Body of pancreas (tissue), 4 donors: ENCODE data around the gene SFXN5. TPM values are rescaled to one million over a fixed set of nuclear protein-coding genes. Genes with fewer than 3 reads are reported as not detected.

ENCODE experiments used
- ATAC-seq: fragments of 150-250 bp; one replicate; pipeline ENCODE4 v1.9.1; 2016
- DNase-seq, 4 donors: peaks; one replicate each; pipeline ENCODE4 v3.0.0-alpha.2; 2019
- H3K27ac ChIP-seq, 4 donors: fragments of 200-600 bp; sonication (generic); 1 replicate in 3 of 4; 2 replicates in 1 of 4; pipeline versions ENCODE4 v1.5.1 to v1.6.1; 2016 to 2019; ENCODE audit warnings: mild to moderate bottlenecking in 1 of 4, mixed read lengths in 1 of 4, moderate library complexity in 1 of 4
- H3K27me3 ChIP-seq, 2 donors: fragments of 200-600 bp; sonication (generic); one replicate each; pipeline ENCODE4 v1.6.0; 2016; ENCODE audit warnings: mild to moderate bottlenecking in 1 of 2
- H3K36me3 ChIP-seq, 2 donors: fragments of 200-600 bp; sonication (generic); replicated peaks in 1 of 2; 2 replicates each; pipeline ENCODE4 v1.5.1; 2016; ENCODE audit warnings: low read depth in 2 of 2; ENCODE audit not compliant: insufficient read depth in 1 of 2
- H3K4me1 ChIP-seq: fragments of 200-600 bp; sonication (generic); one replicate; pipeline ENCODE4 v1.6.0; 2016
- H3K4me3 ChIP-seq, 2 donors: fragments of 200-600 bp; sonication (generic); 1 replicate in 1 of 2; 2 replicates in 1 of 2; pipeline ENCODE4 v1.5.1; 2016 to 2019
- H3K9me3 ChIP-seq, 3 donors: fragments of 200-600 bp; sonication (generic); 1 replicate in 2 of 3; 2 replicates in 1 of 3; pipeline ENCODE4 v1.5.1; 2016
- POLR2A ChIP-seq, 3 donors: fragments of 450-650 bp; IDR thresholded peaks; one replicate each; pipeline ENCODE4 v1.6.1; 2016; ENCODE audit warnings: antibody characterized with exemption in 3 of 3, mild to moderate bottlenecking in 2 of 3
- WGBS, 2 donors: methylation state at CpG; one replicate each; pipeline ENCODE4 v1.1.5; 2017; 5-methylcytosine and 5-hydroxymethylcytosine counted together
- intact Hi-C: fragments of 100-400 bp; cut with DNase I; formaldehyde crosslinking; loops from one replicate; pipeline ENCODE4 v1.15.1; 2023
- total RNA-seq, 2 donors: library from RNA; depleted of rRNA; stranded (reverse); fragments of >200 nt; gene quantifications; one replicate each; pipeline ENCODE4 v1.1.0, GENCODE V29; 2016
- TF ChIP-seq, protein P1 (sequence below), 7 experiments: fragments of 450-650 bp in 4 of 7; fragments of 200-600 bp in 3 of 7; sonication (generic) in 3 of 7; IDR thresholded peaks; one replicate each; pipeline ENCODE4 v1.5.1; 2016 to 2019; ENCODE audit warnings: antibody characterized with exemption in 7 of 7

The SFXN5 gene
- total RNA-seq, 2 donors from 2014 or later = 4.3 to 5.4 TPM

DNA sequence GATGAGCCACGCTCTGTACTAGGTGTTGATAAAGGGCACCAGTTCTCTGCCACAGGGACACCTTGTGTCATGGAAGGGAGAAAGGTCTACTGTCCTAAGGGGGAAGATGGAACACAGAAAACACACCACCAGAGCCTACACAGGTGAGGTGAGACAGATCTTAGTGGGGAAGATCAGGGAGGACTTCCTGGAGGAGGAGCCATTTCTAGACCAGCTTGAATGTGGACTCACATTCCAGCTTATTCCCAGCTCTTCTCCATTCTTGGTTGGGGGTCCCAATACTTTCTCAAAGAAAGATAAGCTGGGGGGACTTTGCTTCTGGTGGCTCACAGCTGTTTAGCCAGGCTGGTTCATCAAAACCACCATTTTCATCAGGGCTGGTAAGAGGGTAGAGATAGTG, 118.0 kb downstream of the SFXN5 start:
- Histone ChIP-seq H3K9me3 (no peaks in the 10 kb centered on the region), H3K36me3 (no peaks in the 10 kb centered on the region), H3K4me1 (no peaks in the 10 kb centered on the region), H3K27ac (no peak overlapping the region), H3K4me3 (no peak overlapping the region), H3K27me3 (no peaks in the 10 kb centered on the region)
- intact Hi-C loops = no loop called here
- no peak for ATAC-seq
- 88 to 90% methylated on average over 1 of the region's 1 CpG for WGBS, 2 donors
- no peak for DNase-seq
- TF ChIP-seq, protein P1, sequence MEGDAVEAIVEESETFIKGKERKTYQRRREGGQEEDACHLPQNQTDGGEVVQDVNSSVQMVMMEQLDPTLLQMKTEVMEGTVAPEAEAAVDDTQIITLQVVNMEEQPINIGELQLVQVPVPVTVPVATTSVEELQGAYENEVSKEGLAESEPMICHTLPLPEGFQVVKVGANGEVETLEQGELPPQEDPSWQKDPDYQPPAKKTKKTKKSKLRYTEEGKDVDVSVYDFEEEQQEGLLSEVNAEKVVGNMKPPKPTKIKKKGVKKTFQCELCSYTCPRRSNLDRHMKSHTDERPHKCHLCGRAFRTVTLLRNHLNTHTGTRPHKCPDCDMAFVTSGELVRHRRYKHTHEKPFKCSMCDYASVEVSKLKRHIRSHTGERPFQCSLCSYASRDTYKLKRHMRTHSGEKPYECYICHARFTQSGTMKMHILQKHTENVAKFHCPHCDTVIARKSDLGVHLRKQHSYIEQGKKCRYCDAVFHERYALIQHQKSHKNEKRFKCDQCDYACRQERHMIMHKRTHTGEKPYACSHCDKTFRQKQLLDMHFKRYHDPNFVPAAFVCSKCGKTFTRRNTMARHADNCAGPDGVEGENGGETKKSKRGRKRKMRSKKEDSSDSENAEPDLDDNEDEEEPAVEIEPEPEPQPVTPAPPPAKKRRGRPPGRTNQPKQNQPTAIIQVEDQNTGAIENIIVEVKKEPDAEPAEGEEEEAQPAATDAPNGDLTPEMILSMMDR (IDR thresholded peaks at IDR 0.05) = no peak
- TF ChIP-seq POLR2A (IDR thresholded peaks at IDR 0.05) = no peak

DNA sequence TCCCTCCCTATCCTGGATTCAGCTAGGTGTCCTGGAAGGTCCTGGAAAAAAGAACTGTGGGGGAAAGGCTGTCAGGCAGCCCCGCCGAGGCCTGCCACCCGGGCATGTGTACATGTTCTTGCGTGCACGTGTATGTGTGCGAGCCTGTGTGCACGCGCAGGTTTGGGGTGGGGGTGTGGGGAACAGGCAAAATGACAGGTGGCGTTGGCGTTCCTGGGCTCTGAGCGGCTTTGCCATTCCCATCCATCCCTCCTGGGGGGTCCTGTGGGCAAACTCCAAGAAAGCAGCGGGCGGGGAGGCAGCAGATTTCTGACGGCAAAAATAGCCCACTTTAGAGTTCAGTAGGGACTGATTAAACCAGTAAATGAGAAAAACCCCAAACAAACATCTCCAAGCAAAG, 118.6 kb downstream of the SFXN5 start:
- H3K36me3 ChIP-seq = no peaks in the 10 kb centered on the region
- no peaks in the 10 kb centered on the region for H3K4me1 ChIP-seq
- no peak overlapping the region for H3K27ac ChIP-seq
- TF ChIP-seq POLR2A (IDR thresholded peaks at IDR 0.05) = no peak
- TF ChIP-seq, protein P1 (IDR thresholded peaks at IDR 0.05) = no peak
- no peaks in the 10 kb centered on the region for H3K27me3 ChIP-seq
- H3K4me3 ChIP-seq = no peak overlapping the region
- WGBS, 2 donors = 89 to 91% methylated on average over 14 of the region's 14 CpGs
- no peak for DNase-seq
- ATAC-seq = no peak
- no peaks in the 10 kb centered on the region for H3K9me3 ChIP-seq
- intact Hi-C loops = no loop called here

DNA sequence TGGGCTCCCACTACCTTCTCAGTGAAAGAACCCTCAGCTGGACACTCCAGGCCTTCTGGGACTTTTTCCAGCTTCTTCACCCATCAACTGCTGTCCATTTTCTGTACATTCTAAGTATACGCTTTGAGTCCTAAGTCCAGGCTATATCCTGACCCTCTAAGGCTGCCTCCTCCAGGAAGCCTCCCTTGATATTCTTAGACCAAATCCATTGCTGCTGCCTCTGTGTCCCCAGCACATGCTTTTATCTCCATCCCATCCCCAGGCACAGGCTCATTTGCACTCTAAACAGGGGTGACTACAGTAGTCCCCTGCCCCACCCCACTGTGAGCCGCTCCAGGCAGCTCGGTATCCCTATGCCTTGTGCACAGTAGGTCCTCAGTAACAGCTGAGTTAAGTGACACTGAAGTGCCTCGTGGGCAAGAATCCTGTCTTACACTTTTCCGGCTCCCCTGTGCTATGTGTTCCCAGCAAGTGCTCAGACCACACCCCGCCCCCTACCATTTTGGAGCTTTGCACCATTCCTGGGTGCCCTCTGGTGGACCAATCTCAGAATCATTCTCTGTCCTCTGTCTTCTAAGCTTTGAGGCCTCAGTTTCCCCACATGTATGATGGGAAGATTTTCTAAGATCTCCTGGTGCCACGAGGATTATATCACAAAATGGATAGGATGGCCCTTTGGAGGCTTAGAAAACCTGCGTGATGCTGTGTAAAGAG, 119.2 kb downstream of the SFXN5 start:
- no peaks in the 10 kb centered on the region for H3K9me3 ChIP-seq
- no peaks in the 10 kb centered on the region for H3K36me3 ChIP-seq
- no peak for ATAC-seq
- intact Hi-C loops = no loop called here
- no peak overlapping the region for H3K27ac ChIP-seq
- no peaks in the 10 kb centered on the region for H3K4me1 ChIP-seq
- no peak overlapping the region for H3K4me3 ChIP-seq
- WGBS, 2 donors = 85 to 88% methylated on average over 8 of the region's 8 CpGs
- TF ChIP-seq POLR2A (IDR thresholded peaks at IDR 0.05) = no peak
- H3K27me3 ChIP-seq = no peaks in the 10 kb centered on the region
- DNase-seq = no peak

DNA sequence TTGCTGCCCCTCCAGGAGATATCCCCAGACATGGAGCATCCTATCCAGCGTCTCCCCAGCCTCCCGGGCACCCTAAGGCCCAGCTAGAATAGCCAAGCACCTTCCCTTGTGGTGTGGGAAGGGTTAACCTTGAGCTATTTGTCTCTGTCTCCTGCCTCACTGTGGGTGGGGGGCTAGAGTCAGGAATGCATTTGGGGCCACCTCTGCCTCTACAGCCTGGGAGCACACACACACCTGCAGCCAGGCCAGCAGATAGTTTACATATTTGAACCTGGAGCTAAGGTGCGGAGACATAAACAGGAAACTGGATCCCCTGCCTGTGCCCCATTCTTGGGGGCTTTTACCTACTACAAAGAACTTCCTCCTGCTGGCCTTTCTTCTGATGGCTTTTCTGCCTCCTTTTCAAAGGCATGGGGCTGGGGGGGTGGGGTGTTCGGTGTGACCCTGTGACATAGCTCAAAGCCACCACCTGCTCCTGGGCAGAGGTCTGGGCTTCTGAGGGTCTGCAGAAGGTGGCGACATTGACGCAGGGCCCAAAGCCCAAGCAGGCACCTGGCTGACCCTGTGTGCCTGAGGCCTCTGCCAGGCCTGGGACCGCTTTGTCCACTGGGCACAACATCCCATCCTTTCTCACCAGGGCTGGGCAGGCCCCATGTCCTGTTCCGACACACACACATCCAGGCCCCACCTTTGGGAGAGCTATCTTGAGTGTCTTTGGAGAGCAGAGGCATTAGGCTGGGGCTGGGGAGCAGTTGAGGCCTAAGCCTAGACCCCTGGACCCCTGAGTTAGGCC, 120.0 kb downstream of the SFXN5 start:
- Histone ChIP-seq H3K27ac (no peak overlapping the region), H3K27me3 (no peaks in the 10 kb centered on the region), H3K4me3 (no peak overlapping the region), H3K4me1 (no peaks in the 10 kb centered on the region), H3K36me3 (no peaks in the 10 kb centered on the region), H3K9me3 (no peaks in the 10 kb centered on the region)
- ATAC-seq (no peak), DNase-seq (no peak)
- no peak for TF ChIP-seq POLR2A (IDR thresholded peaks at IDR 0.05)
- TF ChIP-seq, protein P1 (IDR thresholded peaks at IDR 0.05) = no peak
- intact Hi-C loops = no loop called here
- WGBS, 2 donors = 87 to 88% methylated on average over 4 to 8 of the region's 8 CpGs

DNA sequence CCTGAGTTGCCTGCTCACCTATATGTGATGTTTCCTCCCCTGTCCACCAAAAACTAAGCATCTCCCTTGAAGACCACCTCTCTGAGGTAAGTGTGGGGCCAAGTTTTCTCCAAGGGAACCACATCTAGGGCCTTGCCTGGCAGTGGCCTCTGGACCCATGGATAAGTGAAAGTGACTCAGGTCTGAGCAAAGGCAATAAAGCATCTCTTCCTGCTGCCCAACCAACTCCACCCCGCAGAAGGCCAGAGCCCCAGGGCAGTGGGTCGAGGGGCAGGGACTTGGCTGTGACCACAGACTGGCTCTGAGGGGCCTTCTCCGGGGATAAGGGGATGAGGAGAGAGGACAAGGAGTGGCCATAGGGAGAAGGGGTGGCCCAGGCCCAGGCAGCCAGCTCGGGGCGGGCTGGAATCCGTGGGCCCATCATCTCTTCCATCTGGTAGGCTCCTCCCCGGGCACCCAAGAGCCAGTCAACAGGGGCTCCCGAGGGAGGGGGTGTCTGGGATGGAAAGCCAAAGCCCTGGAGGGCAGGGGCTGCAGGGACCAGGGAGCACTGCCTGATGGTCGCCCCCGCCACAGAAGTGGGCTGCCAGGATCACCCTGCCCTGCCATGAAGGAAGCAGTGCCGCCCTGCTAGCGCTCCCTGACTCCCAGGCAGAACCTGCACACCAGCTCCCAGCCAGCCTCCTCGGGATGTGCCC, 120.8 kb downstream of the SFXN5 start:
- Histone ChIP-seq H3K4me3 (no peak overlapping the region), H3K4me1 (no peaks in the 10 kb centered on the region), H3K36me3 (no peaks in the 10 kb centered on the region), H3K9me3 (no peaks in the 10 kb centered on the region), H3K27me3 (no peaks in the 10 kb centered on the region), H3K27ac (no peak overlapping the region)
- DNase-seq (no peak), ATAC-seq (no peak)
- TF ChIP-seq, protein P1 (IDR thresholded peaks at IDR 0.05) = no peak
- TF ChIP-seq POLR2A (IDR thresholded peaks at IDR 0.05) = no peak
- 90 to 91% methylated on average over 8 to 11 of the region's 13 CpGs for WGBS, 2 donors
- intact Hi-C loops = no loop called here
